ENCODE measurements around the gene ASAP2. TPM values are rescaled to one million over a fixed set of nuclear protein-coding genes. Genes with fewer than 3 reads are reported as not detected.

Gene ASAP2
- polyA plus RNA-seq, 3 donors, result 0.08 to 1.1 (median 0.20) TPM

GRCh38 chr2:9286554-9287399 lies 80.2 kb downstream of the ASAP2 start:
- no peak for TF ChIP-seq CTCF (IDR thresholded peaks at IDR 0.05)
- intact Hi-C loops (cut with micrococcal nuclease), result no loop called here
- H3K27me3 ChIP-seq (ENCODE audit: control insufficient read depth in 2 of 2, insufficient read depth in 2 of 2, low read length in 2 of 2), result no peaks in the 10 kb centered on the region
- no peaks in the 10 kb centered on the region for H3K4me1 ChIP-seq (ENCODE audit: control insufficient read depth in 1 of 2, insufficient read depth in 2 of 2, low read length in 2 of 2)
- peaks cover 0 to 2% (median 1%) of the 10 kb centered on the region in 3 donors for H3K27me3 Mint-ChIP-seq (ENCODE audit: low read depth in 3 of 3)
- no peak overlapping the region for H3K27ac ChIP-seq (ENCODE audit: low read depth in 1 of 2, low read length in 2 of 2)
- no peak overlapping the region for H3K4me3 ChIP-seq (replicated peaks in 1 of 3; ENCODE audit: low read depth in 2 of 3, low read length in 3 of 3)
- WGBS (ENCODE audit: insufficient coverage), result 98% methylated on average over 8 of the region's 12 CpGs
- H3K4me2 ChIP-seq (replicated peaks; ENCODE audit: extremely low read depth, low read length, poor library complexity, severe bottlenecking), result no peak overlapping the region
- no peaks in the 10 kb centered on the region for H3K9me3 ChIP-seq (replicated peaks in 1 of 2; ENCODE audit: control insufficient read depth in 1 of 2, insufficient read depth in 1 of 2, low read length in 2 of 2)
- no peak overlapping the region for H3K4me3 Mint-ChIP-seq
- no peak overlapping the region for H3K27ac Mint-ChIP-seq
- no peak overlapping the region for H2AFZ ChIP-seq (ENCODE audit: insufficient read depth, low read depth, low read length, poor library complexity, severe bottlenecking)
- no peaks in the 10 kb centered on the region for H3K79me2 ChIP-seq (ENCODE audit: insufficient read depth, low read length)
- no peak for DNase-seq
- no peak overlapping the region for H3K9ac ChIP-seq (ENCODE audit: insufficient read depth, low read length, poor library complexity, severe bottlenecking)
- no peaks in the 10 kb centered on the region for H3K36me3 Mint-ChIP-seq
- no peaks in the 10 kb centered on the region for H3K36me3 ChIP-seq (replicated peaks in 1 of 2; ENCODE audit: control insufficient read depth in 1 of 2, insufficient read depth in 2 of 2, low read length in 2 of 2)
- H3K9me3 Mint-ChIP-seq, result peaks cover 0 to 3% (median 0%) of the 10 kb centered on the region in 7 donors
- no peaks in the 10 kb centered on the region for H4K20me1 ChIP-seq (ENCODE audit: insufficient read depth, low read length)
- peaks cover 16% of the 10 kb centered on the region for H3K4me1 Mint-ChIP-seq

- Histone ChIP-seq H3K27me3 (ENCODE audit: control insufficient read depth in 2 of 2, insufficient read depth in 2 of 2, low read length in 2 of 2) (no peaks in the 10 kb centered on the region), H4K20me1 (ENCODE audit: insufficient read depth, low read length) (no peaks in the 10 kb centered on the region), H3K9ac (ENCODE audit: insufficient read depth, low read length, poor library complexity, severe bottlenecking) (no peak overlapping the region), H3K79me2 (ENCODE audit: insufficient read depth, low read length) (no peaks in the 10 kb centered on the region), H3K36me3 (replicated peaks in 1 of 2; ENCODE audit: control insufficient read depth in 1 of 2, insufficient read depth in 2 of 2, low read length in 2 of 2) (no peaks in the 10 kb centered on the region), H3K4me2 (replicated peaks; ENCODE audit: extremely low read depth, low read length, poor library complexity, severe bottlenecking) (no peak overlapping the region), H3K4me1 (ENCODE audit: control insufficient read depth in 1 of 2, insufficient read depth in 2 of 2, low read length in 2 of 2) (no peaks in the 10 kb centered on the region), H3K4me3 (replicated peaks in 1 of 3; ENCODE audit: low read depth in 2 of 3, low read length in 3 of 3) (no peak overlapping the region), H3K27ac (ENCODE audit: low read depth in 1 of 2, low read length in 2 of 2) (no peak overlapping the region), H3K9me3 (replicated peaks in 1 of 2; ENCODE audit: control insufficient read depth in 1 of 2, insufficient read depth in 1 of 2, low read length in 2 of 2) (no peaks in the 10 kb centered on the region), H2AFZ (ENCODE audit: insufficient read depth, low read depth, low read length, poor library complexity, severe bottlenecking) (no peak overlapping the region)
- Mint-ChIP-seq H3K36me3 (no peaks in the 10 kb centered on the region), H3K4me1 (peaks cover 16% of the 10 kb centered on the region), H3K27me3 (ENCODE audit: low read depth in 3 of 3) (peaks cover 0 to 2% (median 1%) of the 10 kb centered on the region in 3 donors), H3K9me3 (peaks cover 0 to 3% (median 0%) of the 10 kb centered on the region in 7 donors), H3K4me3 (no peak overlapping the region), H3K27ac (peak overlapping the region in 1 of 7 donors; percentile 43)
- no peak for TF ChIP-seq CTCF (IDR thresholded peaks at IDR 0.05)
- peak in 1 of 3 donors; percentile 40 for DNase-seq
- intact Hi-C loops (cut with micrococcal nuclease), result no loop called here
- 85% methylated on average over 12 of the region's 15 CpGs for WGBS (ENCODE audit: insufficient coverage)
Measured at GRCh38 chr2:9287400-9288045, 80.9 kb downstream of the ASAP2 start.

Measured in CD14-positive monocyte (primary cell).